ENCODE measurements around the gene COBLL1.

COBLL1 gene

GRCh38 chr2:164756773-164757172 lies 84.8 kb downstream of the COBLL1 start:
- DNase-seq (ENCODE audit: low spot score): no peak

GRCh38 chr2:164755952-164756351 lies 85.7 kb downstream of the COBLL1 start:
- no peak for DNase-seq (ENCODE audit: low spot score)

GRCh38 chr2:164754157-164755093 lies 87.2 kb downstream of the COBLL1 start:
- DNase-seq (ENCODE audit: low spot score): no peak

- no peak for DNase-seq (ENCODE audit: low spot score)
Measured at GRCh38 chr2:164752956-164753355, 88.7 kb downstream of the COBLL1 start.

- no peak for DNase-seq (ENCODE audit: low spot score)
Measured at GRCh38 chr2:164747783-164748433, 93.7 kb downstream of the COBLL1 start.

- no peak for DNase-seq (ENCODE audit: low spot score)
Measured at GRCh38 chr2:164747140-164747539, 94.5 kb downstream of the COBLL1 start.

GRCh38 chr2:164746713-164747112 lies 94.9 kb downstream of the COBLL1 start:
- DNase-seq (ENCODE audit: low spot score): no peak

GRCh38 chr2:164745012-164745797 lies 96.4 kb downstream of the COBLL1 start:
- no peak for DNase-seq (ENCODE audit: low spot score)

- DNase-seq (ENCODE audit: low spot score): no peak
Measured at GRCh38 chr2:164742738-164743317, 98.8 kb downstream of the COBLL1 start.

GRCh38 chr2:164739966-164740365 lies 101.7 kb downstream of the COBLL1 start:
- peak; percentile 68 for DNase-seq (ENCODE audit: low spot score)

GRCh38 chr2:164737612-164738081 lies 104.0 kb downstream of the COBLL1 start:
- DNase-seq (ENCODE audit: low spot score): peak; percentile 80

GRCh38 chr2:164735309-164735919 lies 106.2 kb downstream of the COBLL1 start:
- peak; percentile 5 for DNase-seq (ENCODE audit: low spot score)

GRCh38 chr2:164734196-164734595 lies 107.4 kb downstream of the COBLL1 start:
- no peak for DNase-seq (ENCODE audit: low spot score)

- no peak for DNase-seq (ENCODE audit: low spot score)
Measured at GRCh38 chr2:164725542-164725941, 116.1 kb downstream of the COBLL1 start.

- DNase-seq (ENCODE audit: low spot score): no peak
Measured at GRCh38 chr2:164722616-164723338, 118.8 kb downstream of the COBLL1 start.

- no peak for DNase-seq (ENCODE audit: low spot score)
Measured at GRCh38 chr2:164721430-164721829, 120.2 kb downstream of the COBLL1 start.

GRCh38 chr2:164719996-164720941 lies 121.4 kb downstream of the COBLL1 start:
- no peak for DNase-seq (ENCODE audit: low spot score)

- DNase-seq (ENCODE audit: low spot score): peak; percentile 20
Measured at GRCh38 chr2:164717000-164717803, 124.4 kb downstream of the COBLL1 start.

GRCh38 chr2:164714471-164714870 lies 127.2 kb downstream of the COBLL1 start:
- DNase-seq (ENCODE audit: low spot score): no peak

All from LoVo (cell line).